HepG2 (cell line): Measurements from ENCODE around the gene ZNF287. TPM values are rescaled to one million over a fixed set of nuclear protein-coding genes. Genes with fewer than 3 reads are reported as not detected.

Experiments
- ATF7 ChIP-seq, 2 experiments: fragments of 450-650 bp in 1 of 2; sonication (generic) in 1 of 2; formaldehyde crosslinking in 1 of 2; IDR thresholded peaks; 2 replicates each; pipeline versions ENCODE4 v1.4.0 to v1.6.1; 2016 to 2020; ENCODE audit warnings: antibody characterized with exemption in 1 of 2, mild to moderate bottlenecking in 1 of 2, missing genetic modification reagents in 1 of 2
- GATA4 ChIP-seq: sonication (generic); IDR thresholded peaks from 2 replicates; pipeline ENCODE4 v1.6.1; 2016; ENCODE audit warnings: antibody characterized with exemption, low read depth, borderline replicate concordance
- HNRNPK ChIP-seq: fragments of 200-400 bp; formaldehyde crosslinking; IDR thresholded peaks from 2 replicates; pipeline ENCODE4 v1.6.1; 2018; ENCODE audit warnings: low read length, low read depth, moderate library complexity, mild to moderate bottlenecking; ENCODE audit not compliant: poor library complexity, severe bottlenecking
- IKZF1 ChIP-seq: fragments of 450-650 bp; IDR thresholded peaks from 2 replicates; pipeline ENCODE4 v1.7.1; 2016
- IKZF4 ChIP-seq: sonication (generic); formaldehyde crosslinking; IDR thresholded peaks from 2 replicates; pipeline ENCODE4 v1.5.1; 2020; ENCODE audit warnings: borderline replicate concordance, mild to moderate bottlenecking, low read depth, missing genetic modification reagents; ENCODE audit errors: not compliant biosample characterization
- JARID2 ChIP-seq: sonication (generic); formaldehyde crosslinking; IDR thresholded peaks from 2 replicates; pipeline ENCODE4 v1.8.1; 2023; ENCODE audit warnings: missing genetic modification reagents, inconsistent platforms; ENCODE audit not compliant: insufficient replicate concordance
- KLF6 ChIP-seq: IDR thresholded peaks from 2 replicates; pipeline ENCODE4 v1.8.0; 2016; ENCODE audit warnings: missing biosample characterization, missing genetic modification reagents
- PAWR ChIP-seq: sonication (generic); formaldehyde crosslinking; IDR thresholded peaks from 2 replicates; pipeline ENCODE4 v1.4.0; 2020; ENCODE audit warnings: missing genetic modification reagents, mild to moderate bottlenecking, borderline replicate concordance
- RFX1 ChIP-seq: fragments of 450-650 bp; IDR thresholded peaks from 2 replicates; pipeline ENCODE4 v1.6.1; 2017
- RFXAP ChIP-seq: sonication (generic); formaldehyde crosslinking; IDR thresholded peaks from 2 replicates; pipeline ENCODE4 v1.4.0; 2020; ENCODE audit warnings: missing genetic modification reagents, borderline replicate concordance
- SALL2 ChIP-seq: sonication (generic); formaldehyde crosslinking; IDR thresholded peaks from 2 replicates; pipeline ENCODE4 v1.8.1; 2023; ENCODE audit warnings: mild to moderate bottlenecking, missing genetic modification reagents, inconsistent platforms
- TOE1 ChIP-seq: sonication (generic); formaldehyde crosslinking; IDR thresholded peaks from 2 replicates; pipeline ENCODE4 v1.4.0; 2020; ENCODE audit warnings: mild to moderate bottlenecking, missing genetic modification reagents
- ZNF451 ChIP-seq: sonication (generic); formaldehyde crosslinking; IDR thresholded peaks from 2 replicates; pipeline ENCODE4 v1.5.0; 2020; ENCODE audit warnings: mild to moderate bottlenecking, missing genetic modification reagents
- ZNF558 ChIP-seq: sonication (generic); formaldehyde crosslinking; IDR thresholded peaks from 2 replicates; pipeline ENCODE4 v1.9.0; 2022; ENCODE audit warnings: mild to moderate bottlenecking, missing genetic modification reagents, borderline replicate concordance
- ZNF570 ChIP-seq: sonication (generic); formaldehyde crosslinking; IDR thresholded peaks from 2 replicates; pipeline ENCODE4 v1.4.0; 2020; ENCODE audit warnings: mild to moderate bottlenecking, missing genetic modification reagents, borderline replicate concordance
- ZNF629 ChIP-seq: sonication (generic); formaldehyde crosslinking; conservative IDR thresholded peaks from 2 replicates; pipeline ENCODE4 v1.5.0; 2020; ENCODE audit warnings: missing genetic modification reagents
- ZNF678 ChIP-seq: sonication (generic); formaldehyde crosslinking; IDR thresholded peaks from 2 replicates; pipeline ENCODE4 v1.4.0; 2020; ENCODE audit warnings: mild to moderate bottlenecking, missing genetic modification reagents
- ZNF713 ChIP-seq: sonication (generic); formaldehyde crosslinking; IDR thresholded peaks from 2 replicates; pipeline ENCODE4 v1.4.0; 2020; ENCODE audit warnings: mild to moderate bottlenecking, missing genetic modification reagents
- polyA plus RNA-seq, 8 experiments: library from polyadenylated mRNA; depleted of rRNA in 3 of 8; stranded (reverse) in 7 of 8; unstranded in 1 of 8; fragments of >200 nt; fragmentation: Illumina TruSeq in 4 of 8; extraction: Trizol in 4 of 8; gene quantifications; 2 replicates each; pipeline versions ENCODE4 v1.2.1 to v1.2.3, GENCODE V29; 2011 to 2016; ENCODE audit warnings: low read depth in 4 of 8, missing spikeins in 1 of 8, mixed read lengths in 1 of 8; ENCODE audit not compliant: insufficient read depth in 1 of 8
- total RNA-seq, 5 experiments: library from RNA; depleted of rRNA; stranded (reverse); fragments of >200 nt; fragmentation: Illumina TruSeq; extraction: Trizol; gene quantifications; 2 replicates each; pipeline ENCODE4 v1.2.3, GENCODE V29; 2016; ENCODE audit warnings: low read depth in 1 of 5
- TF ChIP-seq, protein P1 (sequence below): sonication (generic); formaldehyde crosslinking; IDR thresholded peaks from 2 replicates; pipeline ENCODE4 v1.5.0; 2020; ENCODE audit warnings: missing genetic modification reagents, mild to moderate bottlenecking, borderline replicate concordance
- TF ChIP-seq, protein P2 (sequence below): sonication (generic); formaldehyde crosslinking; IDR thresholded peaks from 2 replicates; pipeline ENCODE4 v1.8.1; 2023; ENCODE audit warnings: missing genetic modification reagents, inconsistent platforms, borderline replicate concordance
- TF ChIP-seq, protein P3 (sequence below): IDR thresholded peaks from 2 replicates; pipeline ENCODE4 v1.6.1; 2016; ENCODE audit warnings: missing compliant biosample characterization, missing genetic modification reagents, borderline replicate concordance
- TF ChIP-seq, protein P4 (sequence below): sonication (generic); formaldehyde crosslinking; IDR thresholded peaks from 2 replicates; pipeline ENCODE4 v1.8.0; 2022; ENCODE audit warnings: missing genetic modification reagents, low read depth, mild to moderate bottlenecking, borderline replicate concordance
- TF ChIP-seq, protein P5 (sequence below): sonication (generic); formaldehyde crosslinking; IDR thresholded peaks from 2 replicates; pipeline ENCODE4 v1.4.0; 2020; ENCODE audit warnings: mild to moderate bottlenecking, missing genetic modification reagents, borderline replicate concordance

Gene ZNF287
- total and polyA plus RNA-seq, 2 of the 13 experiments (the other 11 are each of a cell fraction or from before 2014, with no cell fraction given) = 0.21 TPM; not detected in 1

DNA sequence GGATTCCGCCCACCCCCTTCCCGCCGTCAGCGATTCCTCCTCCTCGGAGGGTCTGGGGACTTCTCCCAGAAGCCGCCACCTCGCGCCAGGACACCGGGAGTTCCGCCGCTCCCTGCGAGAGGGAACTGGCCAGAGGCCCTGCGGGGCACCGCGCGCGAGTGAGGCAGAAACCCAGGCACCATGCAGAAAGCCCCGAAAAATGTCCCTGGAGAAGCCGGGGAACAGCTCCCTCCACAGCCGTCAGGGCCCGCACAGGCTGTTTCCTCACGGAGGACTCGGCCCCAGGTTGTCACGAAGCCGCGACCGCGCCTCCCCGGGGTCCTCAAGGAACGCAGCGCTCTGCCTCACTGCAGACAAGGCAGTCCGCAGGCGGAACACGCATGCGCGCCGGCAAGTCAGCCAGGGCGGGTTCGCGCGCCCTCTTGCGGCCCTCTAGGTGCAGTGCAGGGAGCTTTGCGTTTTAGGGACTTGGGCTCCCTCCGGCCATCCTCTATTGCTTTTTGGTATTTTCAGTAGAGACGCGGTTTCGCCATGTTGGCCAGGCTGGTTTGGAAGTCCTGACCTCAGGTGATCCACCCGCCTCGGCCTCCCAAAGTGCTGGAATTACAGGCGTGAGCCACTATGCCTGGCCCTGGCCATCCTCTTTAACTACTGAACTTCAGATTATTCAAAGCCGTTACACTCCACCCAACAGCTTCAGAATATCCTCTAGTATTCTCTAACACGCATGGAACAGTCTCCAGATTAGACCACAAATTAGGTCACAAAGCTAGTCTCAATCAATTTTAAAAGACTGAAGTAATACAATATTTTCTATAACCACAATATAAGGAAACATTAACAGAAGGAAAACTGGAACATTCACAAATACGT lies 20.3 kb upstream of the ZNF287 start (continued):
- no peak for TF ChIP-seq KLF6
- TF ChIP-seq IKZF1 = no peak
- no peak for TF ChIP-seq ZNF629 (CRISPR knock-in tag)
- TF ChIP-seq, protein P1, sequence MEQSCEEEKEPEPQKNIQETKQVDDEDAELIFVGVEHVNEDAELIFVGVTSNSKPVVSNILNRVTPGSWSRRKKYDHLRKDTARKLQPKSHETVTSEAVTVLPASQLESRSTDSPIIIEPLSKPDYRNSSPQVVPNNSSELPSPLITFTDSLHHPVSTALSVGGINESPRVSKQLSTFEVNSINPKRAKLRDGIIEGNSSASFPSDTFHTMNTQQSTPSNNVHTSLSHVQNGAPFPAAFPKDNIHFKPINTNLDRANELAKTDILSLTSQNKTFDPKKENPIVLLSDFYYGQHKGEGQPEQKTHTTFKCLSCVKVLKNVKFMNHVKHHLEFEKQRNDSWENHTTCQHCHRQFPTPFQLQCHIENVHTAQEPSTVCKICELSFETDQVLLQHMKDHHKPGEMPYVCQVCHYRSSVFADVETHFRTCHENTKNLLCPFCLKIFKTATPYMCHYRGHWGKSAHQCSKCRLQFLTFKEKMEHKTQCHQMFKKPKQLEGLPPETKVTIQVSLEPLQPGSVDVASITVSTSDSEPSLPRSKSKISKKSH (CRISPR knock-in tag) = peak; percentile 60; the same call in 1 of the 2 replicates
- TF ChIP-seq, protein P2, sequence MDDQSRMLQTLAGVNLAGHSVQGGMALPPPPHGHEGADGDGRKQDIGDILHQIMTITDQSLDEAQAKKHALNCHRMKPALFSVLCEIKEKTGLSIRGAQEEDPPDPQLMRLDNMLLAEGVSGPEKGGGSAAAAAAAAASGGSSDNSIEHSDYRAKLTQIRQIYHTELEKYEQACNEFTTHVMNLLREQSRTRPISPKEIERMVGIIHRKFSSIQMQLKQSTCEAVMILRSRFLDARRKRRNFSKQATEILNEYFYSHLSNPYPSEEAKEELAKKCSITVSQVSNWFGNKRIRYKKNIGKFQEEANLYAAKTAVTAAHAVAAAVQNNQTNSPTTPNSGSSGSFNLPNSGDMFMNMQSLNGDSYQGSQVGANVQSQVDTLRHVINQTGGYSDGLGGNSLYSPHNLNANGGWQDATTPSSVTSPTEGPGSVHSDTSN (CRISPR knock-in tag) = no peak
- TF ChIP-seq, protein P3, sequence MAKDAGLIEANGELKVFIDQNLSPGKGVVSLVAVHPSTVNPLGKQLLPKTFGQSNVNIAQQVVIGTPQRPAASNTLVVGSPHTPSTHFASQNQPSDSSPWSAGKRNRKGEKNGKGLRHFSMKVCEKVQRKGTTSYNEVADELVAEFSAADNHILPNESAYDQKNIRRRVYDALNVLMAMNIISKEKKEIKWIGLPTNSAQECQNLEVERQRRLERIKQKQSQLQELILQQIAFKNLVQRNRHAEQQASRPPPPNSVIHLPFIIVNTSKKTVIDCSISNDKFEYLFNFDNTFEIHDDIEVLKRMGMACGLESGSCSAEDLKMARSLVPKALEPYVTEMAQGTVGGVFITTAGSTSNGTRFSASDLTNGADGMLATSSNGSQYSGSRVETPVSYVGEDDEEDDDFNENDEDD (CRISPR knock-in tag) = peak; percentile 53; the same call in 1 of the 2 replicates
- 0 out of 2 replicates have a peak, but pooled peaks have one; percentile 61 for TF ChIP-seq ZNF558 (CRISPR knock-in tag)
- TF ChIP-seq, protein P4, sequence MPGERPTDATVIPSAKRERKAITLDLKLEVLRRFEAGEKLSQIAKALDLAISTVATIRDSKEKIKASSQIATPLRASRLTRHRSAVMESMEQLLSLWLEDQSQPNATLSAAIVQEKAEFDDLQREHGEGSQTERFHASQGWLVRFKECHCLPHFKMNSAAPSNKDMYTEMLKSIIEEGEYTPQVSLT = no peak
- TF ChIP-seq ATF7 (IDR thresholded peaks at IDR 0.05) = no peak
- TF ChIP-seq ATF7 (CRISPR knock-in tag; IDR thresholded peaks at IDR 0.05) = no peak
- no peak for TF ChIP-seq ZNF678 (CRISPR knock-in tag)
- no peak for TF ChIP-seq IKZF4
- TF ChIP-seq ZNF451 (CRISPR knock-in tag) = no peak
- TF ChIP-seq JARID2 (CRISPR knock-in tag) = no peak
- TF ChIP-seq GATA4 = no peak
- no peak for TF ChIP-seq HNRNPK
- TF ChIP-seq, protein P5, sequence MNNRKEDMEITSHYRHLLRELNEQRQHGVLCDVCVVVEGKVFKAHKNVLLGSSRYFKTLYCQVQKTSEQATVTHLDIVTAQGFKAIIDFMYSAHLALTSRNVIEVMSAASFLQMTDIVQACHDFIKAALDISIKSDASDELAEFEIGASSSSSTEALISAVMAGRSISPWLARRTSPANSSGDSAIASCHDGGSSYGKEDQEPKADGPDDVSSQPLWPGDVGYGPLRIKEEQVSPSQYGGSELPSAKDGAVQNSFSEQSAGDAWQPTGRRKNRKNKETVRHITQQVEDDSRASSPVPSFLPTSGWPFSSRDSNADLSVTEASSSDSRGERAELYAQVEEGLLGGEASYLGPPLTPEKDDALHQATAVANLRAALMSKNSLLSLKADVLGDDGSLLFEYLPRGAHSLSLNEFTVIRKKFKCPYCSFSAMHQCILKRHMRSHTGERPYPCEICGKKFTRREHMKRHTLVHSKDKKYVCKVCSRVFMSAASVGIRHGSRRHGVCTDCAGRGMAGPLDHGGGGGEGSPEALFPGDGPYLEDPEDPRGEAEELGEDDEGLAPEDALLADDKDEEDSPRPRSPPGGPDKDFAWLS (CRISPR knock-in tag) = no peak
- TF ChIP-seq PAWR (CRISPR knock-in tag) = no peak
- TF ChIP-seq ZNF713 (CRISPR knock-in tag) = no peak
- TF ChIP-seq TOE1 = no peak
- no peak for TF ChIP-seq RFX1
- TF ChIP-seq RFXAP (CRISPR knock-in tag) = no peak
- no peak; the same call in none of the 2 replicates for TF ChIP-seq SALL2 (CRISPR knock-in tag)
- TF ChIP-seq ZNF570 (CRISPR knock-in tag) = no peak
